IMR-90 (cell line): ENCODE data around the gene ELANE. TPM values are rescaled to one million over a fixed set of nuclear protein-coding genes. Genes with fewer than 3 reads are reported as not detected.

Experiments
- ATAC-seq: fragments of 200-7000 bp; cut with Tn5 transposase; 2 replicates; pipeline ENCODE4 v1.9.1; 2020; ENCODE audit warnings: low read depth, mild to moderate bottlenecking, moderate library complexity
- BruUV-seq: library from RNA; stranded (reverse); fragments of 400-500 nt; replicated peaks from 2 replicates; lab custom pipeline; 2021; lab: Mats Ljungman, UMichigan
- CTCF ChIA-PET: fragments of 300-600 bp; formaldehyde crosslinking; extraction: SDS; loops from one replicate; lab custom pipeline; 2021; ENCODE audit warnings: antibody characterized with exemption; lab: Yijun Ruan, JAX
- POLR2A ChIA-PET: fragments of 300-600 bp; sonication (Branson Sonifier 250); formaldehyde crosslinking; loops from one replicate; lab custom pipeline; 2022; ENCODE audit warnings: antibody characterized with exemption; ENCODE audit not compliant: unreplicated experiment; lab: Charles Lee
- DNase-seq: peaks from one replicate; pipeline ENCODE4 v3.0.0; 2013
- H2AFZ ChIP-seq: replicated peaks from 2 replicates; pipeline ENCODE3; 2013; ENCODE audit warnings: low read length, mild to moderate bottlenecking; ENCODE audit not compliant: poor library complexity
- H2AK5ac ChIP-seq: 2 replicates; pipeline ENCODE4 v1.6.1; 2013; ENCODE audit warnings: low read depth, low read length, inconsistent platforms
- H2AK9ac ChIP-seq: replicated peaks from 2 replicates; pipeline ENCODE3; 2013; ENCODE audit warnings: mild to moderate bottlenecking, low read depth, low read length, moderate library complexity; ENCODE audit not compliant: poor library complexity
- H2BK120ac ChIP-seq: 2 replicates; pipeline ENCODE4 v1.6.1; 2013; ENCODE audit warnings: low read depth, low read length, inconsistent platforms
- H2BK15ac ChIP-seq: 3 replicates; pipeline ENCODE4 v1.6.1; 2013; ENCODE audit warnings: low read depth, low read length, inconsistent platforms
- H2BK20ac ChIP-seq: 2 replicates; pipeline ENCODE4 v1.6.1; 2013; ENCODE audit warnings: low read depth, mild to moderate bottlenecking, inconsistent platforms, low read length, moderate library complexity
- H2BK5ac ChIP-seq: 2 replicates; pipeline ENCODE4 v1.6.1; 2013; ENCODE audit warnings: mild to moderate bottlenecking, low read depth, low read length, inconsistent platforms; ENCODE audit not compliant: poor library complexity, severe bottlenecking
- H3K14ac ChIP-seq: replicated peaks from 2 replicates; pipeline ENCODE4 v1.6.1; 2013; ENCODE audit warnings: low read depth, low read length, inconsistent platforms
- H3K18ac ChIP-seq: 2 replicates; pipeline ENCODE4 v1.6.1; 2013; ENCODE audit warnings: low read depth, low read length, control low read depth
- H3K23ac ChIP-seq: 2 replicates; pipeline ENCODE4 v1.6.1; 2013; ENCODE audit warnings: low read depth, low read length, inconsistent platforms
- H3K27ac ChIP-seq: 2 replicates; pipeline ENCODE4 v1.5.1; 2013; ENCODE audit warnings: mild to moderate bottlenecking, control low read depth, low read length; ENCODE audit not compliant: insufficient read depth
- H3K27me3 ChIP-seq: 2 replicates; pipeline ENCODE4 v1.6.1; 2013; ENCODE audit warnings: low read length; ENCODE audit not compliant: control insufficient read depth, insufficient read depth
- H3K36me3 ChIP-seq: 2 replicates; pipeline ENCODE4 v1.6.1; 2013; ENCODE audit warnings: low read length, mixed read lengths; ENCODE audit not compliant: control insufficient read depth, insufficient read depth
- H3K4ac ChIP-seq: 2 replicates; pipeline ENCODE4 v1.6.1; 2013; ENCODE audit warnings: low read depth, low read length, inconsistent platforms
- H3K4me1 ChIP-seq: 2 replicates; pipeline ENCODE4 v1.6.1; 2013; ENCODE audit warnings: low read length, mixed read lengths; ENCODE audit not compliant: control insufficient read depth, insufficient read depth
- H3K4me2 ChIP-seq: 2 replicates; pipeline ENCODE4 v1.6.1; 2013; ENCODE audit warnings: low read depth, mild to moderate bottlenecking, control low read depth, low read length, moderate library complexity
- H3K4me3 ChIP-seq: 2 replicates; pipeline ENCODE4 v1.5.1; 2013; ENCODE audit warnings: low read depth, mild to moderate bottlenecking, control low read depth, low read length, moderate library complexity; ENCODE audit not compliant: insufficient read depth
- H3K56ac ChIP-seq: 2 replicates; pipeline ENCODE4 v1.6.1; 2013; ENCODE audit warnings: low read length, inconsistent platforms; ENCODE audit not compliant: insufficient read depth; ENCODE audit errors: extremely low read depth
- H3K79me1 ChIP-seq, 2 experiments: 2 replicates each; pipeline ENCODE4 v1.6.1; 2013; ENCODE audit warnings: low read length in 2 of 2, inconsistent platforms in 1 of 2, low read depth in 1 of 2
- H3K9ac ChIP-seq: 2 replicates; pipeline ENCODE4 v1.6.1; 2013; ENCODE audit warnings: low read depth, low read length, control low read depth
- H3K9me1 ChIP-seq: 2 replicates; pipeline ENCODE4 v1.6.1; 2013; ENCODE audit warnings: low read length, inconsistent platforms; ENCODE audit not compliant: insufficient read depth
- H3K9me3 ChIP-seq: 2 replicates; pipeline ENCODE4 v1.6.1; 2013; ENCODE audit warnings: low read length; ENCODE audit not compliant: control insufficient read depth, insufficient read depth
- H4K20me1 ChIP-seq: 2 replicates; pipeline ENCODE4 v1.6.1; 2013; ENCODE audit warnings: low read length, inconsistent platforms; ENCODE audit not compliant: insufficient read depth
- H4K5ac ChIP-seq: 2 replicates; pipeline ENCODE4 v1.6.1; 2013; ENCODE audit warnings: mild to moderate bottlenecking, low read depth, low read length, control low read depth
- H4K8ac ChIP-seq, 2 experiments: 2 replicates each; pipeline ENCODE4 v1.6.1; 2013; ENCODE audit warnings: low read depth in 2 of 2, low read length in 2 of 2, control low read depth in 1 of 2, inconsistent platforms in 1 of 2
- H4K91ac ChIP-seq: 2 replicates; pipeline ENCODE4 v1.6.1; 2013; ENCODE audit warnings: low read depth, low read length, inconsistent platforms; ENCODE audit not compliant: insufficient read depth
- BHLHE40 ChIP-seq: fragments of 150-350 bp; IDR thresholded peaks from 2 replicates; pipeline ENCODE4 v1.6.1; 2016; ENCODE audit warnings: mild to moderate bottlenecking, low read depth, low read length
- CEBPB ChIP-seq: IDR thresholded peaks from 2 replicates; pipeline ENCODE4 v1.6.1; 2012; ENCODE audit warnings: low read depth, low read length, improper control_type of control experiment
- CHD1 ChIP-seq: IDR thresholded peaks from 2 replicates; pipeline ENCODE4 v1.6.1; 2012; ENCODE audit warnings: low read depth, low read length, improper control_type of control experiment
- ELK1 ChIP-seq: fragments of 150-350 bp; IDR thresholded peaks from 2 replicates; pipeline ENCODE4 v1.6.1; 2016; ENCODE audit warnings: low read depth, mild to moderate bottlenecking, low read length, moderate library complexity, borderline replicate concordance
- FOS ChIP-seq: fragments of 150-350 bp; IDR thresholded peaks from 2 replicates; pipeline ENCODE4 v1.6.1; 2016; ENCODE audit warnings: low read depth, low read length
- MAFK ChIP-seq: IDR thresholded peaks from 2 replicates; pipeline ENCODE4 v1.6.1; 2012; ENCODE audit warnings: low read depth, low read length, improper control_type of control experiment
- MAZ ChIP-seq: IDR thresholded peaks from 2 replicates; pipeline ENCODE4 v1.6.1; 2012; ENCODE audit warnings: low read depth, mild to moderate bottlenecking, low read length, improper control_type of control experiment, moderate library complexity, borderline replicate concordance
- MXI1 ChIP-seq: IDR thresholded peaks from 2 replicates; pipeline ENCODE4 v1.6.1; 2012; ENCODE audit warnings: low read depth, mild to moderate bottlenecking, low read length, moderate library complexity, borderline replicate concordance
- NFE2L2 ChIP-seq: fragments of 150-350 bp; IDR thresholded peaks from 2 replicates; pipeline ENCODE4 v1.6.1; 2016; ENCODE audit warnings: low read depth, mild to moderate bottlenecking, low read length
- POLR2A ChIP-seq: IDR thresholded peaks from 2 replicates; pipeline ENCODE4 v1.6.1; 2012; ENCODE audit warnings: mild to moderate bottlenecking, low read depth, low read length
- RCOR1 ChIP-seq: IDR thresholded peaks from 2 replicates; pipeline ENCODE4 v1.6.1; 2012; ENCODE audit warnings: mild to moderate bottlenecking, low read length, improper control_type of control experiment; ENCODE audit not compliant: insufficient replicate concordance
- RFX5 ChIP-seq: IDR thresholded peaks from 2 replicates; pipeline ENCODE4 v1.8.0; 2012; ENCODE audit warnings: low read depth, mild to moderate bottlenecking, low read length, moderate library complexity
- SMC3 ChIP-seq: fragments of 150-350 bp; IDR thresholded peaks from 2 replicates; pipeline ENCODE4 v1.6.1; 2016; ENCODE audit warnings: low read depth, mild to moderate bottlenecking, antibody characterized with exemption, low read length, moderate library complexity
- WGBS, 2 experiments: methylation state at CpG; one replicate each; pipeline versions ENCODE4 v1.1.5 to v1.1.7; 2013; ENCODE audit warnings: missing lambda C conversion rate in 2 of 2; ENCODE audit not compliant: insufficient read length in 1 of 2; ENCODE audit errors: extremely low coverage in 2 of 2; 5-methylcytosine and 5-hydroxymethylcytosine counted together
- dilution Hi-C: fragments of 300-500 bp; cut with HindIII; formaldehyde crosslinking; loops from one replicate; pipeline ENCODE4 v1.14.3; 2018; ENCODE audit warnings: low sequenced_read_pairs; ENCODE audit not compliant: unreplicated experiment
- in situ Hi-C: fragments of 300-500 bp; cut with MboI; formaldehyde crosslinking; loops from 3 replicates; pipeline ENCODE4 v1.14.3; 2019; ENCODE audit warnings: low sequenced_read_pairs, inconsistent platforms, mixed read lengths
- intact Hi-C: fragments of 100-400 bp; cut with micrococcal nuclease; formaldehyde crosslinking; loops from 2 replicates; pipeline ENCODE4 v1.10.0; 2022
- polyA plus RNA-seq, 3 experiments: library from polyadenylated mRNA; depleted of rRNA; stranded (reverse); fragments of >200 nt; gene quantifications; 2 replicates each; pipeline ENCODE4 v1.2.3, GENCODE V29; 2012; ENCODE audit warnings: low replicate concordance in 1 of 3
- total RNA-seq: library from RNA; depleted of rRNA; stranded (reverse); fragments of >200 nt; gene quantifications from 2 replicates; pipeline ENCODE4 v1.2.3, GENCODE V29; 2012
- TF ChIP-seq, protein P1 (sequence below): fragments of 150-350 bp; IDR thresholded peaks from 2 replicates; pipeline ENCODE4 v1.6.1; 2017; ENCODE audit warnings: mild to moderate bottlenecking, antibody characterized with exemption, low read length, low read depth

ELANE gene
- total and polyA plus RNA-seq, 2 of the 4 experiments (the other 2 are of a cell fraction), result 0.27 TPM; not detected in 1

GRCh38 chr19:892894-893689 lies 41.0 kb downstream of the ELANE start, which contains the start of the genes MED16 and RNU6-9 (continued):
- TF ChIP-seq CEBPB, result no peak
- peak; percentile 47; the same call in 1 of the 2 replicates for TF ChIP-seq MAZ

GRCh38 chr19:896434-896833 lies 44.3 kb downstream of the ELANE start:
- Histone ChIP-seq H3K23ac (no peak overlapping the region), H3K27me3 (no peaks in the 10 kb centered on the region), H2AK9ac (no peak overlapping the region), H3K27ac (no peak overlapping the region), H3K14ac (no peak overlapping the region), H3K79me1 (peaks cover 0 to 18% of the 10 kb centered on the region in 2 experiments; a peak in 3 of 4 replicates), H3K4me3 (no peak overlapping the region), H3K4ac (no peak overlapping the region), H2AK5ac (no peak overlapping the region), H3K18ac (no peak overlapping the region), H3K9me3 (no peaks in the 10 kb centered on the region), H4K5ac (no peak overlapping the region), H3K9ac (no peak overlapping the region), H3K4me2 (no peak overlapping the region), H3K9me1 (peaks cover 6% of the 10 kb centered on the region), H2BK15ac (no peak overlapping the region), H2BK120ac (no peak overlapping the region), H4K91ac (no peak overlapping the region), H2BK5ac (no peak overlapping the region), H3K36me3 (peaks cover 20% of the 10 kb centered on the region; the same call in 1 of the 2 replicates), H4K20me1 (peaks cover 17% of the 10 kb centered on the region), H2BK20ac (no peak overlapping the region), H4K8ac (no peak overlapping the region), H3K4me1 (no peaks in the 10 kb centered on the region), H3K56ac (no peak overlapping the region), H2AFZ (no peak overlapping the region)
- no TSS peak for BruUV-seq
- dilution Hi-C loops, result no loop called here
- ChIA-PET POLR2A (no interaction called here), CTCF (no interaction called here)
- intact Hi-C loops, result no loop called here
- 92% methylated on average over 5 of the region's 10 CpGs; no CpG with 5 or more reads in 1 of the 2 experiments for WGBS, 2 experiments
- TF ChIP-seq CHD1 (no peak), ELK1 (no peak), POLR2A (no peak), MXI1 (no peak), RCOR1 (no peak), FOS (no peak), NFE2L2 (no peak), MAZ (no peak), RFX5 (no peak), CEBPB (no peak), MAFK (no peak), SMC3 (no peak), BHLHE40 (no peak)
- TF ChIP-seq, protein P1, sequence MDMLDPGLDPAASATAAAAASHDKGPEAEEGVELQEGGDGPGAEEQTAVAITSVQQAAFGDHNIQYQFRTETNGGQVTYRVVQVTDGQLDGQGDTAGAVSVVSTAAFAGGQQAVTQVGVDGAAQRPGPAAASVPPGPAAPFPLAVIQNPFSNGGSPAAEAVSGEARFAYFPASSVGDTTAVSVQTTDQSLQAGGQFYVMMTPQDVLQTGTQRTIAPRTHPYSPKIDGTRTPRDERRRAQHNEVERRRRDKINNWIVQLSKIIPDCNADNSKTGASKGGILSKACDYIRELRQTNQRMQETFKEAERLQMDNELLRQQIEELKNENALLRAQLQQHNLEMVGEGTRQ, result no peak
- no peak for ATAC-seq
- in situ Hi-C loops, result no loop called here
- no peak for DNase-seq
